HuH-7 (cell line): ENCODE data around the gene PHACTR1.

Experiments
- DNase-seq: peaks from one replicate; pipeline ENCODE4 v3.0.0; 2011; ENCODE audit warnings: low spot score

The PHACTR1 gene

DNA sequence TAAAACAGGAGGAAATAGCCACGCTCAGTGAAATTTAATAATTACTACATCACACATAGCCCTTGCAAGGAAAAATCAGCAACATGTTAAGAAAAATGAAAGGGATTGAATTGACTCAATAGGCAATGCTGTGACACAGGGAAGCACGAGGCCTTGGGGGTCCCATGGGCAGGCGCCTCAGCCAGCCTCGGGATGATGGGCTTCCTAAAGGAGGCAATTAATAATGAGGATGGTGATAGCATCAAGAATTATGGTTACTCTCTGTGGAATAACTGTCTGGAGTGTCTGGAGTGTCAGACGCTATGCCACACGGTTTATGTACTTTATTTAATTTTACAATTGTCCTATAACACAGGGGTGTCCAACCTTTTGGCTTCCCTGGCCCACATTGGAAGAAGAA is 481.6 kb downstream of the PHACTR1 start:
- no peak for DNase-seq

DNA sequence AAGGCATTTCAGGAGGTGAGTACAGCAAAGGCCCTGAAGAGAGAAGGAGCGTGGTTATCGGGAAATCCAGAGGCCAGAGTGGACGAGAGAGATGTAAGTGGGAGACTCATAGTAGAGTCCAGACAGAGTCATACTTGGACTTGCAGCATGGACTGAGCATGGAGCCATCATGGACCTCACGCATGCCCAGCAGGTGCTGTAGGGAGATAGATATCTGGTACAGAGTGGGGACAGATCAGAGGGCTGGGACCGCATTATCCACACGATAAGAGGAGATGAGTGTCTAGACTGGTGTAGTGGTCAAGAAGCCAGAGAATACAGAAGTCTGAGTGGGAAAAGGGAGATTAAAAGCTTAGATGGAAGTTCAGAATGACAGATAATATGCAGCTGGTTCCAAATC is 484.8 kb downstream of the PHACTR1 start:
- DNase-seq: no peak

DNA sequence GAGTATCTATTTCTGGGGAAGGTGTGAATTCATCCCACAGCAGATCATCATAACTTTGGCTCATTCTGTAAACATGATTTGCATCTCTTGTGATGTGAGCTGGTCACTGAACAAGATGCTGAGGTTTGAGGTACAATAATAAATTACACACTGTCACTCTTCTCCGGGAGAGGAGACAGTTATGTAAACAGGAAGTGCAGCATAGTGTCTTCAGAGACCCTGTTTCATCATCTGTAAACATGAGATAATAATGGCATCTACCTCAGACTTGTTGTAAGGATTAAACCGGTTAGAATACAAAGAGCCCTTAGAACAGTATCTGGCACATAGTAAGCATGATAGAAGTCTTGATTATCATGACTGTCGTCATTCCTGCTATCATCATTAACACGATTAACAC is 486.6 kb downstream of the PHACTR1 start:
- no peak for DNase-seq

DNA sequence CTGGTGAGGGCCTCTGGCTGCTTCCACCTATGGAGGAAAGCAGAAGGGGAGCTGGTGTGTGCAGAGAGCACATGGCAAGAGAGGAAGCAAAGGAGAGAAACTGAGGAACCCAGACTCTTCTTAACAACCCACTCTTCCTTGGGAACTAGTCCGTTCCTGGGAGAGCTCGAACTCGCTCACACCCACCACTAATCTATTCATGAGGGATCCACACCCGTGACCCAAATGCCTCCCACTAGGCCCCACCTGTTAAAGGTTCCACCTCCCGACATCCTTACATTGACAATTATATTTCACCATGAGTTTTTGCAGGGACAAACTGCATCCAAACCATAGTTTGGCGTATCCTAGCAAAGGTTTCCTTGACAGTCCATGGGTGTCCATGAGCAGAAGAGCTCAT is 488.5 kb downstream of the PHACTR1 start:
- no peak for DNase-seq

DNA sequence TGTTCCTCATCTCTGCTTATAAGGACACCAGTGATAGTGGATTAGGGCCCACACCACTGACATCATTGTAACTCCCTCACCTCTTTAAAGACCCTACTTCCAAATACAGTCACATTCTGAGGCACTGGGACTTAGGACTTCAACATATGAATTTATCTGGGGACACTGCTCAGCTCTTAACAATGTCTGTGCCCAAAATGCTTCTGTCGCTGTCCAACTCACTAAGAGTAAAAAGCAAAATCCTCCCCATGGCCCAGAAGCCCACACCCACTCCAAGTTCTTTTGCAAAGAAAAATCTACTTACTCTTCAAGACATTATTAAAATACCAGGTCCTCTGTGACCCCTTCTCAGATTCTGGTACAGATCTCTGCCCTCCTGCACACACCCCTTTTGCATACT is 495.5 kb downstream of the PHACTR1 start:
- DNase-seq: no peak

DNA sequence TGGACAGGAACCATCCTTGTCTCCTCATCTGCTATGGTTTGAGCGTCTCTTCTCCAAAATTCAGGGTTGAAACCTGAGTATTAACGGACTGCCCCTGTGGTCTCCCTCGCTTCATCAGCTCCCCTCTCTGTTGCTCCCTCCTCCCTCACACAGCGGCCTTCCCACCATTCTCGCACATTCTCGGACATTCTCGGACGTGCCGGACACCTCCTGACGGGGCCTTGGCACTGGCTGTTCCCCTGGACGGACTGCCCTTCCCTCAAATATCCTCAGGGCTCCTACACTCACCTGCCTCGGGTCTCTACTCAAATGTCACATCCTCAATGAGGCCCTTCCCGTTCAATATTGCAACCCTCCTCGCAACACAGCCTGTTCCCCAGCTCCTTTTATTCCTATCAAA is 496.0 kb downstream of the PHACTR1 start:
- DNase-seq: no peak

DNA sequence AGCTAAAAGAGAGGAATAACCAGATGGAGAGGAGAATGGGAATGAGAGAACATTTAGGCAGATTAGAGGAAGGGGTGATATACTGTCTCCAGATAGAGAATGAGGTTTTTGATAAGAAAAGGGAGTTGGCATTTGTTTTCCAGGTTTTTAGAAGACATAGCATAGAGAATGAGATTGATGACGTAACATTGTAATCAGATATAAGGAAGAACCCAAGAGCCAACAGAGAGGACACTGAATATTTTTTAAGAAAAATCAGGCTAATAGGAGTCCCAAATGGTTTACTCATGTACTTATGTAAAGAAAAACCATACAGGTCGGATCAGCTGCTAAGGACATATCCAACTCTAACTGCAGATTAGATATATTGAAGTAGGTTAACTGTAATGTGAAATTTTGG is 498.8 kb downstream of the PHACTR1 start:
- no peak for DNase-seq

DNA sequence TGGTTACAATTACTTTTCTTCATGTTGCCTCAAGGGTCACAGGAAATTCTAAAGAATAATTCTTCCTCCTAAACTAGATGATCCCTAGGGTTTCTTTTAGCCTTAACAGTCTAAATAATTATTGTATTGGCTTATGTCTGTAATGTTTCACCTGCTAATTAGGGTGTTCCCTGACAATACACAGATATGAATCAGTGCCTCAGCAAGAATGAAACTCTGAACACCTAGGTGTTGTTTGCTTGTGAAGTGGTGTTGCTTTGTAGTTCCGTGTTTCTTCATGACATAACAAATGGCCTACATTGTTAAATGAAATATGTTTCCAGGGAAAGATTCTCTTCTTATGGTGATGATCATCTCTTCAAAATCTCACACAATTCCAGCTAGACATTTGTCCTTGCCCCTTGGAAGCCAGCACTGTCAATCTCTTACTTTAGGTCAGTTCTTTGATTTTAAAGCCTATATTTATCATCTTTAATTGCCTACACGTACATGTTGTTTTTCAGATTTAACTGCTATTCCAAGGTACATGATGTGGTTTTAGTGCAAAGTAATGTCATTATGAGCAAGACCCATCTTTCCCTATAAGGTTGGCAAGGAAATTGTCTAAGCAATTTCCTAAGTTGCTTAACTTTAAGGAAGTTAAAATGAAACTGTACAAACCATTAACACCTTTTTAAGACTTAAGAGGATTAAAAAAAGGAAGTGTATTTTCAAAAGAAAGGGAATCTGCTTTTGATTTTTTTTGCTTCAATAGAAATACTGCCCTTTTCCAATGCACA is 499.9 kb downstream of the PHACTR1 start:
- DNase-seq: no peak

DNA sequence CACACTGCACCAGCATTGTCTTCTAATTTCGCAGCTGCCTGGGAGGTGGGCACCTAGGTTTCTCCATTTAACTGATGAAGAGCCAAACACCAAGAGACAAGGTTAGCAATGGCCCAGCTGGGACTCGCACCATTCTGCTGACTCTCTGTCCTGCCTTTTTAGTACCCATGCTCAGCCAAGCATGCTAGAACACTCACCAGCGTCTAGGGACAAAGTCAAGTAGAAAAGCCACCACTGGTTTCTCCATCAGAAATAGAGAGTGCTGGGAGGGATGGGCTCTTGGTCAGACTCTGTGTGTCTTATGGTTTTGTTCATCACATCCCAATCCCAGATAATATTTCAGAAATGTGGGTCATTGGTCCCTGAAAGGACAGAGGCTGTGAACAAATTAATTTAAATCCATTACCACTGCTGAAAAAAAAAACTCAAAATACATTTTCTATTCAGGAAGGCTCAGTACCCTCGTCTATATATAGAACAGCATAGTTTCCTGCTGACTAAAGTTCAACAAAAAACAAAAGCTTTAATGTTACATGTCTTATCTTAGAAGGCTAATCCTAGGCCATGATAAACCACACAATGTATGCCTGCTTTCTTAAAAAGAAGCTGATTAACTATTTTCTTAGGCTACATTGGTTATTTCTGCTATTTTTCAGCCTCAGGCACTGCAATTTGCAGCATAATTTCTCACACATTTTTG is 500.8 kb downstream of the PHACTR1 start:
- no peak for DNase-seq

DNA sequence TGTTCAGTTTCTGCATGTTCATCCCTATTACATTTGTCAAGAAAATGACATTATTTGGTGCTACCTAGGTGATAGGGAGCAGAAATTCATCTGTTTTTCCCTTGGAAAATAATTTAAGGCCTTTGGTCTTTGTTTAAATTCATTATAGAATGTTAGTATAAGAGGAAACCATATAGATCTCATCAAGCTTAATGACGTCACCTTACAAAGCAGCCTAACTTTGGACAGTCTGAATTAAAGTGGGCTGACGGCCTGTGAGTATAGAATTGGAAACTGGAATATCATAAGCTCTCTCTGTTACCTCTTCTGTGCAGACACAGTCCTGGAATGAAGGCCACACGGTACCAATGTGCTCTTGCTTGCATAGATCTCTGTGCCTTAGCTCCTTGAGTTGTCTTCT is 503.7 kb downstream of the PHACTR1 start:
- DNase-seq: no peak

DNA sequence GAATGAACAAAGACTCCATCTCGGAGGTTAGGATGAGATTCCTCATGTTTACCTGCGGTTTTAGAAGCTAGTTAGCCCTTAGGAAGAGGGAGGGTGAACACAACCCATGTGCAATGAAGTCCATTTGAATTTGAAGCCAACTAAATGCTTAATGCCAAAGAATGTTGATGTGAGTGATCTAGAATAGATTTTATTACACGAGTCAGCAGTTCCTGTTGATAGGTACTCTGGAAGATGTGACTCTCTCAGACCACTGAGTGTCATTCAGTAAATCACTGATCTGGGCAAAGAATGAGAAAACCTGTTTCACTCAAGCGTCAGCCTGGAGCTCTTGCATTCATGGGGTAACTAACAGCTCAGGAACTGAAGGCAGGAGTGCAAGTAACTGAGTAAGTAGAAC is 505.5 kb downstream of the PHACTR1 start:
- no peak for DNase-seq

DNA sequence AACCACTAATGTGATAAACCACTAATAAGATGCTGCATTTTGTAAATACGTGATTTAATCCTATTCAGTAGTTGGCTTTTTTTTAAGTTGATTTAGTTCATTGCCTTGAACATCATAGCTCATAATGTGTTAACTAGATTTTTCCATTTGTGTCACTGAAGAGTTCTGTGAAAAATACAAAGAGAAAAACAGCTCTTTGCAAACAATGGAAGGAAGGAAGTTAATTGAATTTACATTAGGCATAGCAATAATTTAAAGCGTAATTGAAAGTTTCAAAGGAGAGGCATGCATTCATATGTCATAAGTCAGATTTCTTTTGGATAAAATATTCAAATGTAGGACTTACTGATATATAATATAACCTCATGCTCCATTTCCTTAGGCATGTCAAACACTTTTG is 509.5 kb downstream of the PHACTR1 start:
- no peak for DNase-seq

DNA sequence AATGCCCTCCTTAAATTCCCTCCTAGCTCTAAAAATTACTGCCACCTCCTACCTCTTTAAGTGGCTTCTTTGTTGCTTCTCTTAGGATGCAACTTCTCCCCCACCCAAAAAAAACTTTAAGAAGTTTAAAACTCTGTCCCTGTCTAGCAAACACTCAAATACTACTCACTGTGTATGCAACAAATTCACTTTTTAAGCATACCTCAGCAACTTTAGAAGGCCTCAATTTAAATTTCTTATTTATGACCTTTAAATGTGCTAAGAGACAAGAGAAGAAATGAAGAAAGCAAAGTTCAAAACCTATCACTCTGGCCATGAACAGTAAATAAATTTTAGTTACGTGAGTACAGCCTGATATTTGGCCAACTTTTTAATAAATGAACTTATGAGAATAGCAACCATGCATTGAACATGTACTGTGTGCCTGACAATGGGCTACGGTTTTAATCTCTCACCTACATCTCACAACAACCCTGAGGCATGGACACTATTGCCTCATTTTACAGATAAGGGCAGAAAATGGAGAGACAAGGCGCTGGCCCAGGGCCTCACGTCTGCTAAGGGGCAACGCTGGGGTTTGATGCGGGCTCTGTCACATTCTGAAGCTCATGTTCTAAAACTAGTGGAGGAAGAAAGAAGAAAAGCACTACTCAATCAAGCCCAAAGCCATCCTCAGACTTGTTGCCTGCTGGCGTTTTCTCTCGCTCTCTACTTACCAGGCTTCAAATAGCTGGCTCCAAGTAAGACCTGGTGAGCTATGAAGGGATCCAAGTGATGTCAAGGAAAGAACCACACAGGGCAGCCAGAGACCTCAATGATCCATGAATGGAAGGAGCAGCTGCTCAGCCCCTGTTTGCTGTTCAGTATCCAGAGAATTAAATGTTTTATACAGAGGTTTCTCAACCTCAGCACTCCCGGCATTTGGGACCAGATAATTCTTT is 512.0 kb downstream of the PHACTR1 start:
- DNase-seq: no peak

DNA sequence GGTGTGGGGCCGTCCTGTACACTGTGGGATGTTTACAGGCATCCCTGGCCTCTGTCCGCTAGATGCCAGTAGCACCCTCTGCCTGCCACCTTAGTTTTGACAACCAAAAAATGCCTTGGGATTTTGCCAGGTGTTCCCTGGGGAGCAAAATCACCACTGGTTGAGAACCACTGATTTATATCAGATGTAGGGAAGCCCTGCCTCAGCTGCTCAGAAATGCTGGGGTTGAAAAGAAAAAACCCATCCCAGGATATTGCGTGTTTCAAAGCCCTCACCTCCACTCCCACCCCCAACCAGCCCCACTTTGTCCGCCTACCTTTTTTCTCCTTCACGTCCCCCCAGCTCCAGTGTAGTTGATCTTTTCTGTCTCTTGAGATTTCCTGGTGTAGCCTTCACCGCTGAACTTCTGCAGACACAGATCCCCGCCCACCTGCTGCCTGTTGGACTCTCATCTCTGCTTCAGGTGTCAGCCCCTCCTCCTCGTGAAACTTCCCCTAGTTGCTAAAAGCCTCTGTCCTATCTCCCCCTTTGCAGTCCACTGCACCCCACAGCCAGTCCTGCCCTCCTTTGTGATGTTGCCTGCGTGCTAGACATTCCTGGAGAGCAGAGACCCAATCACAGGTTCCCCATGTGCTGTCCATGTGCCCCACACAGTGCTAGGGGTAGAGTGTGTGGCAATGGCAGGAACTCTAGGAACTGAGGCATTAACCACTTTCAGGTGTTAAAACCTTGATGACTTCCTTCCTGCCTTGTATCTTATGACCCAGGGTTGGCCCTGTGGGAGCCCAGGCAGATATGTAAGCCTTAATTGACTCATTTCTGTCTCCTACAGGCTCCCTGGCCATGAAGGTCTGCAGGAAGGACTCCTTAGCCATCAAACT is 512.9 kb downstream of the PHACTR1 start:
- DNase-seq: no peak

DNA sequence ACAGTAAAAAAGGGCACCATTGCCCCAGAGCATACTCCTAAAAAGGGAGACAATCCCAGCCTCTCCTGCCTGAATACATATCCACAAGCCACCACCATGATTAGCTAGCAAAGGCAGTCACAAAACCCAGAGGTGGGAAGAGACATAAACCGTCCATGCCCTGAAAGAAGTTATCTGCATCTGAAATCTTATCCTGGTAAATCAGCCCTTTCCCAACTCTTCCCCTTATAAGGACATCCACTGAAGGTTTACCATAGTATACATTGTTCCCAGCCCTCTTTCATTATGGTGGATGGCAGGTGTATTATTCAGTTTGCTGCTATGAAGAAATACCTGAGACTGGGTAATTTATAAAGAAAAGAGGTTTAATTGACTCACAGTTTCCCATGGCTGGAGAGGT is 516.5 kb downstream of the PHACTR1 start:
- no peak for DNase-seq

DNA sequence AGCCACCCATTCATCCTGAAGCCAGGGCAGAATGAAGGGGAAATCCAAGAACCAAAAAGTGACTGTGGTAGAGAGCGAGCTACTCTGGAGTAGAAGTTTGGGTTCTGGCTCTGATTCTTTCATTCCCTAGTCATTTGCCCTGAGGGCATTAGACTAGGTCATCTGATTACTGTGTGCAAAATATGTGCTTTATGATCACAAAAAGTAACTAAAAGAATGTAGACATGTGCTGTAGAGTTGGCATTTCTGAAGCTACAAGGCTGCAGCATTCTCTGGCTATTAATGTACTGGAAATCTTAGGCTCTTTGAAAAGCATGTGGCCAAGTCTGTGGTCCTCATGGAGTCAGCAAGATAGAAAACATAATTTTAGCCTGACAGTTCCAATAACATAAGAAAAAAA is 517.6 kb downstream of the PHACTR1 start:
- no peak for DNase-seq

DNA sequence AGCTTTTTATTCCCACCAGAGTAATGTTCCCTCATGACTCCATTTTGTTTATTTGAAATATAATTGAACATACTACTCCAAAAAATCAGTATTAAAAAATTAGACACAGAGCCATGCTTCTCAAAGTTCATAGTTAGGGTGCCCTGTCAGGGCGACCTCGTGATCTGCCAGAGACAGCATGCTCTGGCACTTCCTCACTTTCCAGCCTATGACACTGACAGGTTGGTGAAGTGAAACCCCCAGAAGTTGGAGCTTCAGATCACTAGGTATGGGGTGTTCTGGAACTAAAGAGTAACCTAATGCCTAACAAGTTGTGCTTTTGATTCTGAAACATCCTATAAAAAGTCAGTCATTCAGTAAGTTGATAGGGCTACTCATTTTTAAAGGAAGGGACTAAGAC is 518.8 kb downstream of the PHACTR1 start:
- DNase-seq: no peak

DNA sequence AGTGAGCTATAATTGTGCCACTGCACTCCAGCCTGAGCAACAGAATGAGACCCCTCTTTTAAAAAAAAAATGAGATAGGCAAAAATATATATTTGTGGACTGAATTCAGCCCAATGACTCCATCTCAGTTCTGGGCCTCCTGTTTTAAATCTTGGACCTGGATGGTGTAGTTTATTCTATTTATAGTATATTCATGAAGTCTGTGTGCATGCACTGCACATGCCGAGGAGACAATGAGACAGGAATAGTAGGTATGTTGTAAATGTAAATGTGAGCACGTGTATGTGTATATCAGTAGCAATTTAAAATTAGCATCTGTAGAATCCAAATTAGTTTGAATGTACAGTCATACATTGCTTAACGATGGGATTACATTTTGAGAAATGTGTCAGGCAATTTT is 520.8 kb downstream of the PHACTR1 start:
- no peak for DNase-seq

DNA sequence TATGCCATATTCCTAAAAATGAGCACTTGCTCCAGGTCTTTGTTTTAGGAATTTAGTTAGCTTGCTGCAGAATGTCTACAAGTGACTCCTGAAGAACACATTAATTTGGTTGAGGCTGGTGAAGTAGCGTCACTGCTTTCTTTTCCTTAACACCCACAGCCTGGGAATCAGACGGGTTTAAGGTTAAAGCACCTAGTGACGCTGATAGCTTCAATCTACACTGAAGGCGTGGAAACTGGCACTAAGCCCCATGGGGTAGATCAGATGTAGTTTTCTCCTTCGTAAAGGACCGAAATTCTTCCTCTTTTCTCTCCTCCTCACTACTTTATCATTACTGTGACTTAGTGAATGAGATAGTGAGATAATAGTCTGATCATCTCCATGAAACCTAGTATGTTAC is 521.5 kb downstream of the PHACTR1 start:
- no peak for DNase-seq

DNA sequence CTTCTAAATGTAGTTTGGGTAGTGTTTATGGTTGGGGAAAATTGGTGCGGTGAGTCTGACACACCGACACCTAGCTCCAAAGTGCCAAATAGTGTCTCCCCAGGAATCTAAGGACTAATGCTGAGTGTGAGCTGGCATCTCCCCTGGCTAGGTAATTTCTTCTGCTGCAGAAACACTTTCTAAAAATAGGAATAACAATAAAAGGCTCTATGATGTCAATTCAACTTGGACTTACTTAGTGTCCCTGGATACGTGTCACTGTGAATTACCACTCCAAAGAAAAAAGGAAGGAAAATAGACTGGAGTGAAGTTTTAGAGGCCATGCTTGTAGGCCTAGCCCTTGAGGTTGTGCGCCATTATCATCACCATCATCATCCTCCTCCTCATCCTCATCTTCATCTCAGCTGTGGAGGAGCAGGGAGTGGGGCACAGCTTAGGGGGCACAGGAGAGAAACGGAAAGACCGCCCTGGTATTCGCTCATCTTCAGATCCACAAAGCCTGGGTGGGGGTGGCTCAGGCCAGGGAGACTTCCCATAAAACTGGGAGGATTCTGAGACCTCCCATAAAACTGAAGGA is 522.2 kb downstream of the PHACTR1 start:
- DNase-seq: no peak
